ENCODE measurements around the gene FKBP7.
"Not testable (repeated sequence)": the region's sequence is repeated elsewhere in the genome, so short reads cannot be mapped to it uniquely, and the experiment has no call there.

FKBP7 gene

DNA sequence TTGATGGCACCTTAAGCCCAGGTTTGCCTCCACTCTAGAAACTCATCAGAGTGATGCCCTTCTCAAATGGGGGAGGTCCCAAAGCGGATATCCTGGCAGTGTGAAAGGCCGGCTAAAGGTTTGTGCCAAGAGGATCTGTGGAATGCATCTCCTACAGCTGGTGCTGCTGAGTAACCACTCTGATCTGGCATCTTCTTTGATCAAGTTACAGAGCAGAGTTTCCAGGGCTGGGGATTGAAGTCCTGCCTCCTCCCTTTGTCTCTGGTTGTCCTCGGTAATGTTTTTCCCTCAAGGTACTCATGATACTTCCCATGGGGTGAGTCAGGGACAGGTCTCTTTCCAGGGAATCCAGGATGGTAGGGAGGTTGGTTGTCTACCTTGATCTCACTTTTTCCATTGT is 52.0 kb downstream of the FKBP7 start:
- TF ChIP-seq, protein P1, sequence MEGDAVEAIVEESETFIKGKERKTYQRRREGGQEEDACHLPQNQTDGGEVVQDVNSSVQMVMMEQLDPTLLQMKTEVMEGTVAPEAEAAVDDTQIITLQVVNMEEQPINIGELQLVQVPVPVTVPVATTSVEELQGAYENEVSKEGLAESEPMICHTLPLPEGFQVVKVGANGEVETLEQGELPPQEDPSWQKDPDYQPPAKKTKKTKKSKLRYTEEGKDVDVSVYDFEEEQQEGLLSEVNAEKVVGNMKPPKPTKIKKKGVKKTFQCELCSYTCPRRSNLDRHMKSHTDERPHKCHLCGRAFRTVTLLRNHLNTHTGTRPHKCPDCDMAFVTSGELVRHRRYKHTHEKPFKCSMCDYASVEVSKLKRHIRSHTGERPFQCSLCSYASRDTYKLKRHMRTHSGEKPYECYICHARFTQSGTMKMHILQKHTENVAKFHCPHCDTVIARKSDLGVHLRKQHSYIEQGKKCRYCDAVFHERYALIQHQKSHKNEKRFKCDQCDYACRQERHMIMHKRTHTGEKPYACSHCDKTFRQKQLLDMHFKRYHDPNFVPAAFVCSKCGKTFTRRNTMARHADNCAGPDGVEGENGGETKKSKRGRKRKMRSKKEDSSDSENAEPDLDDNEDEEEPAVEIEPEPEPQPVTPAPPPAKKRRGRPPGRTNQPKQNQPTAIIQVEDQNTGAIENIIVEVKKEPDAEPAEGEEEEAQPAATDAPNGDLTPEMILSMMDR (IDR thresholded peaks at IDR 0.05; ENCODE audit: low read depth, low read length): no peak
- no peak overlapping the region for H3K4me3 ChIP-seq (ENCODE audit: low read depth, low read length)

DNA sequence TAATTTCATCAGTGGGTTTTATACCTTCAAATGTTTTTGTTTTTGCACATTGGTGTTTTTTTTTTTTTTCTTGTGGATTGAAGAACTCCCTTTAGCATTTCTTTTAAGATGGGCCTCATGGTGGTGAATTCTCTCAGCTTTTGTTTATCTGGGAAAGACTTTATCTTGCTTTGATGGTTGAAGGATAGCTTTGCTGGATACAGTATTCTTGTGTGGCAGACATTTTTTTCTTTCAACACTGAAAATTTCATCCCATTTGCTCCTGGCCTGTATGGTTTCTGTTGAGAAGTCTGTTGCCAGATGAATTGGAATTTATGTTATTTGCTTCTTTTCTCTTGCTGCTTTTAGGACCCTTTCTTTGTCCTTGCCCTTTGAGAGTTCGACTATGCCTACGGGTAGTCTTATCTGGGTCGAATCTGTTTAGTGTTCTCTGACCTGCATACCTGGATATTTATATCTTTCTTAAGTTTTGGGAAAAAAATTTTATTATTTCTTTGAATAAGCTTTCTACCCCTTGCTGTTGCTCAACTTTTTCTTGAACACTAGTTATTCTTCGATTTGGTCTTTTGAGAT is 53.1 kb downstream of the FKBP7 start:
- no peak overlapping the region for H3K4me3 ChIP-seq (ENCODE audit: low read depth, low read length)
- TF ChIP-seq, protein P1 (IDR thresholded peaks at IDR 0.05; ENCODE audit: low read depth, low read length): no peak

DNA sequence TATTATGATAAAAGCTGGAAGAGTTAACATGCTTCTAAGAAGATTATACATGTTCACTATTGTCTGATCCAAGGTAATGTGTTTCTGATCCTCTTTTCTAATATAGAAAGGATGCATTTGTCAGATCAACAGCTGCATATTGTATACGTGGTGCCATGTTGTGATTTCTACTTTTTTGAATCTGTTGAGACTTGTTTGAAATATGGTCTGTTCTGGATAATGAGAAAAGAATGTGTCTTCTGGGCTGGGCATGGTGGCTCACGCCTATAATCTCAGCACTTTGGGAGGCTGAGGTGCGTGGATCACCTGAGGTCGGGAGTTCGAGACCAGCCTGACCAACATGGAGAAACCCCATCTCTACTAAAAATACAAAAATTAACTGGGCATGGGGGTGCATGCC is 54.7 kb downstream of the FKBP7 start:
- not testable (repeated sequence) for H3K4me3 ChIP-seq (ENCODE audit: low read depth, low read length)

DNA sequence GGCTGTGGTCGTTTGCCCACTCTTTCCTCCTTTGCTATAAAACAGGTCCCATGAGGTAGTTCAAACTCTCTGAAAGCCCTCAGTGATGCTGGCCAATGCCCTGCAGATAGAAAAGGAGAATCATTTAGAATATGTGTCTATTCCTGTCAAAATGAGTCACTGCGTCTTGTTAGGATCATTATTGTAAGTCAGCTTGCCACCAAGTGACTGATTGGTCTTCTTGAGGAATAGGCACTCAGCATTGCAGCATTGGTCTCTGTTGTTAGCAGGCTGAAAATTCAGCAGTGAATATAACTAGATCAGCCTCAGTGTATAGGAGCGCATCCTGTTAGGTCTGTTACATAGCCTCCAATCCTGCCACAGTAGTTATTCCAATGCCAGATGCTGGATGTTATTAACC is 56.3 kb downstream of the FKBP7 start:
- TF ChIP-seq, protein P1 (IDR thresholded peaks at IDR 0.05; ENCODE audit: low read depth, low read length): no peak

DNA sequence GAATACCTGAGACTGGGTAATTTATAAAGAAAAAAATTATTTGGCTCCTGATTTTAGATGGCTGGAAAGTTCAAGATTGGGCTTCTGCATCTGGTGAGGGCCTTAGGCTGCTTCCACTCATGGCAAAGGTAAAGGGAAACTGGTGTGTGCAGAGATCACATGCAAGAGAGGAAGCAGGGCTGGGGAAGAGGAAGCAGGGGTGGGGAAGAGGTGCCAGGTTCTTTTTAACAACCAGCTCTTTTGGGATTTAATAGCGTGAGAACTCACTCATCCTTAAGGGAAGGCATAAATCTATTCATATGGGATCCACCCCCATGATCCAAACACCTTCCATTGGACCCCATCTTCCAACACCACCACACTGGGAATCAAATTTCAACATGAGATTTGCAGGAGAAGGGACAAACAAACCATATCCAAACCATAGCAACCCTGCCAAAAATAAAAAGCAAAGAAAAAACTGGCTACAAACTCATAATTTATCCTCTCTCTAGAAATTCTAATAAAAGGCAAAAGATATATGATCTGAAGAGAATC is 57.9 kb downstream of the FKBP7 start:
- TF ChIP-seq, protein P1 (IDR thresholded peaks at IDR 0.05; ENCODE audit: low read depth, low read length): no peak

More for the DNA sequence above, 56.3 kb downstream of the FKBP7 start:
- H3K4me3 ChIP-seq (ENCODE audit: low read depth, low read length): no peak overlapping the region

DNA sequence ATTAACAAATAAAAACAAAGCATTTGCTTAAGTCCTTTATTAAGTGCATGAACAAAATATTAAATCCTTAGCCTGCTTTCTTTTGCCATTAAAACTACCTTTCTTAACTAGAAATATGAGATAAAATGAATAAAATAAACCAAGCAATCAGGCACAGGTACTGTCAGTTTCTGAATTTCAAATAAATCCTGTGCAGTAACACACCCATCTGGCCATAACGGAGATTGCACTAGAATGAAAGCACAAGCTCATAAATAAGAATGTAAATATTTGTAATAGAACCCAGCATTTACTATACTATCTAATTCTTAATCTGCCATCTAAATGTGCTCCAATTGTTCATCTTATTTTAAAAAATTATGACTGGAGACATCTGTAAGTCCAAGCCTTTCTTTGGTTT is 59.3 kb downstream of the FKBP7 start:
- no peak overlapping the region for H3K4me3 ChIP-seq (ENCODE audit: low read depth, low read length)
- TF ChIP-seq, protein P1 (IDR thresholded peaks at IDR 0.05; ENCODE audit: low read depth, low read length): no peak

More for the DNA sequence above, 57.9 kb downstream of the FKBP7 start:
- H3K4me3 ChIP-seq (ENCODE audit: low read depth, low read length): no peak overlapping the region

DNA sequence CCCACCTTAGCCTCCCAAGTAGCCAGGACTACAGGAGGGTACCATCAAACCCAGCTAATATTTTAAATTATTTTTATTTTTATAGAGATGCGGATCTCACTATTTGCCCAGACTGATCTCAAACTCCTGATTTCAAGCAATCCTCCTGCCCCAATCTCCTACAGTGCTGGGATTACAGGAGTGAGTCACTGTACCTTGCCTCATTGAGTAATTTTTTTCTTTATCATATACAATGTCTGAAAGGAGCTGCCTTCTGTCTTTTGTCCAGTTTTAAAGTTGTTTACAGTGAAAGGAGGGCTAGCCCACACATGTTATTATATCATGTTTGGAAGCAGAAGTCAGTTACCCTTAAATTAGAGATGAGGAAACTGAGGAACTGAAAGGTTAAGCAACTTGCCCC is 60.0 kb downstream of the FKBP7 start:
- H3K4me3 ChIP-seq (ENCODE audit: low read depth, low read length): no peak overlapping the region
- TF ChIP-seq, protein P1 (IDR thresholded peaks at IDR 0.05; ENCODE audit: low read depth, low read length): no peak

DNA sequence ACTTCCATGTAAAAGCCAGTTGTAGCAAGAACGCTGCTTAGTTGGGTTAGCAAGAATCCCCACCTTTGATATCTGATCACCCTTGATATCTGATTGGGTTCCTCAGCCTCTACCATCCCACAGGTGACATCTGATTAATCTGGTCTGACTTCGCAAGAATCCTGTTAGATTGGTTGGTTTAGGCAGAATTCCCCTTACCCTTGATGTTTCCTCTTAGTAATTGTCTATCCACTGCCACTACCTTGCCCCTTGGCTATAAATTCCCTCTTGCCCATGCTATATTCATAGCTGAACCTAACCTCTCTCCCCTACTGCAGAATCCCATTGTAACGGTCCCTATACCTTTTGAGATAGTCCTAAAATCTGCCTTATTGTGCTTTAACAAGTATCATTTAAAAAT is 60.5 kb downstream of the FKBP7 start:
- TF ChIP-seq, protein P1 (IDR thresholded peaks at IDR 0.05; ENCODE audit: low read depth, low read length): no peak
- no peak overlapping the region for H3K4me3 ChIP-seq (ENCODE audit: low read depth, low read length)
